Smooth muscle cell (in vitro differentiated cells): ENCODE results near the gene MIAT. TPM values are rescaled to one million over a fixed set of nuclear protein-coding genes. Genes with fewer than 3 reads are reported as not detected.

Experiments used
- DNase-seq: peaks from one replicate; lab custom pipeline; 2025; ENCODE audit not compliant: unreplicated experiment; lab: John Stamatoyannopoulos, UW
- H2AFZ ChIP-seq: fragments of 200-600 bp; sonication (generic); 2 replicates; pipeline ENCODE4 v1.6.0; 2016; ENCODE audit warnings: antibody characterized with exemption, low read depth, mild to moderate bottlenecking
- H3F3A ChIP-seq: fragments of 200-600 bp; sonication (generic); 2 replicates; pipeline ENCODE4 v1.6.0; 2017; ENCODE audit warnings: antibody characterized with exemption, low read depth
- H3K27ac ChIP-seq: fragments of 200-600 bp; sonication (generic); 2 replicates; pipeline ENCODE4 v1.5.1; 2016; ENCODE audit warnings: low read depth, mild to moderate bottlenecking
- H3K27me3 ChIP-seq: fragments of 200-600 bp; sonication (generic); 2 replicates; pipeline ENCODE4 v1.6.1; 2016; ENCODE audit warnings: low read depth, mild to moderate bottlenecking
- H3K36me3 ChIP-seq: fragments of 200-600 bp; sonication (generic); 2 replicates; pipeline ENCODE4 v1.5.1; 2016; ENCODE audit warnings: low read depth
- H3K4me1 ChIP-seq: fragments of 200-600 bp; sonication (generic); 2 replicates; pipeline ENCODE4 v1.5.1; 2016; ENCODE audit warnings: low read depth
- H3K4me2 ChIP-seq: fragments of 200-600 bp; sonication (generic); 2 replicates; pipeline ENCODE4 v1.6.0; 2016; ENCODE audit warnings: mild to moderate bottlenecking
- H3K4me3 ChIP-seq: fragments of 200-600 bp; sonication (generic); 2 replicates; pipeline ENCODE4 v1.5.1; 2016; ENCODE audit warnings: mild to moderate bottlenecking
- H3K79me2 ChIP-seq: fragments of 200-600 bp; sonication (generic); 2 replicates; pipeline ENCODE4 v1.6.0; 2016; ENCODE audit warnings: low read depth, mild to moderate bottlenecking
- H3K9ac ChIP-seq: fragments of 200-600 bp; sonication (generic); 2 replicates; pipeline ENCODE4 v1.6.0; 2016; ENCODE audit warnings: low read depth
- H3K9me3 ChIP-seq: fragments of 200-600 bp; sonication (generic); replicated peaks from 2 replicates; pipeline ENCODE4 v1.5.1; 2016; ENCODE audit warnings: low read depth
- H4K20me1 ChIP-seq: fragments of 200-600 bp; sonication (generic); 2 replicates; pipeline ENCODE4 v1.6.0; 2016; ENCODE audit warnings: low read depth
- CTCF ChIP-seq: fragments of 200-600 bp; sonication (generic); IDR thresholded peaks from 2 replicates; pipeline ENCODE4 v1.5.1; 2017; ENCODE audit warnings: borderline replicate concordance, mild to moderate bottlenecking, antibody characterized with exemption; ENCODE audit not compliant: insufficient read depth, poor library complexity, severe bottlenecking
- WGBS: methylation state at CpG from one replicate; pipeline ENCODE4 v1.1.7; 2016; ENCODE audit warnings: low lambda C conversion rate; 5-methylcytosine and 5-hydroxymethylcytosine counted together
- polyA plus RNA-seq: library from polyadenylated mRNA; unstranded; fragments of >200 nt; fragmentation: Nextera tagmentation; extraction: Ambion mirVana; gene quantifications from 2 replicates; pipeline ENCODE4 v1.2.1, GENCODE V29; 2016
- total RNA-seq: library from RNA; depleted of rRNA; stranded (reverse); fragments of >200 nt; gene quantifications from 2 replicates; pipeline ENCODE4 v1.2.3, GENCODE V29; 2014

MIAT gene
- total and polyA plus RNA-seq, 2 experiments from 2014 or later: 0.16 to 7.0 TPM

GRCh38 chr22:26620197-26620596 is 37.2 kb upstream of the MIAT start:
- H3K36me3 ChIP-seq: no peaks in the 10 kb centered on the region
- WGBS: 92% methylated on average over 2 of the region's 2 CpGs
- H3K4me3 ChIP-seq: no peak overlapping the region
- peaks cover 24% of the 10 kb centered on the region for H3K4me1 ChIP-seq
- H3K9me3 ChIP-seq: no peaks in the 10 kb centered on the region
- no peak overlapping the region for H3K27ac ChIP-seq
- H3K79me2 ChIP-seq: no peaks in the 10 kb centered on the region
- no peak for TF ChIP-seq CTCF
- H3K4me2 ChIP-seq: no peak overlapping the region
- H3K9ac ChIP-seq: no peak overlapping the region
- H3F3A ChIP-seq: no peaks in the 10 kb centered on the region
- H3K27me3 ChIP-seq: no peaks in the 10 kb centered on the region
- H2AFZ ChIP-seq: no peak overlapping the region
- DNase-seq: no peak
- H4K20me1 ChIP-seq: no peaks in the 10 kb centered on the region

- Histone ChIP-seq H3K9ac (no peak within 1 kb of the TSS), H3K4me1 (peaks cover 18% of the 10 kb centered on the region), H3K4me2 (no peak within 1 kb of the TSS), H3K79me2 (no peaks in the 10 kb centered on the region), H4K20me1 (no peaks in the 10 kb centered on the region), H3K9me3 (no peaks in the 10 kb centered on the region), H3K36me3 (no peaks in the 10 kb centered on the region), H2AFZ (no peak within 1 kb of the TSS), H3F3A (no peaks in the 10 kb centered on the region), H3K27me3 (no peaks in the 10 kb centered on the region), H3K27ac (no peak within 1 kb of the TSS), H3K4me3 (no peak within 1 kb of the TSS)
- WGBS: 70% methylated on average over 7 of the region's 7 CpGs
- no peak for TF ChIP-seq CTCF
- no peak for DNase-seq
Measured at GRCh38 chr22:26621663-26622062, 35.7 kb upstream of the MIAT start, which contains the start of gene CRYBA4. Gene CRYBA4 (plus strand): TSS chr22:26621963. CDS start chr22:26622597, 634 bp downstream.

- no peak for DNase-seq
- no peaks in the 10 kb centered on the region for H3K27me3 ChIP-seq
- TF ChIP-seq CTCF: no peak
- H3K4me3 ChIP-seq: no peak overlapping the region
- H3K4me1 ChIP-seq: peaks cover 3% of the 10 kb centered on the region
- no peak overlapping the region for H3K27ac ChIP-seq
- no peaks in the 10 kb centered on the region for H3F3A ChIP-seq
- no peak overlapping the region for H3K4me2 ChIP-seq
- H4K20me1 ChIP-seq: no peaks in the 10 kb centered on the region
- no peak overlapping the region for H3K9ac ChIP-seq
- H3K79me2 ChIP-seq: no peaks in the 10 kb centered on the region
- no peak overlapping the region for H2AFZ ChIP-seq
- no peaks in the 10 kb centered on the region for H3K9me3 ChIP-seq
- H3K36me3 ChIP-seq: no peaks in the 10 kb centered on the region
- WGBS: 100% methylated on average over 1 of the region's 1 CpG
Measured at GRCh38 chr22:26623984-26624383, 33.4 kb upstream of the MIAT start.

- no peak for TF ChIP-seq CTCF
- no peak overlapping the region for H2AFZ ChIP-seq
- H3K79me2 ChIP-seq: no peaks in the 10 kb centered on the region
- no peak overlapping the region for H3K4me2 ChIP-seq
- no peaks in the 10 kb centered on the region for H3K36me3 ChIP-seq
- H3K27me3 ChIP-seq: no peaks in the 10 kb centered on the region
- no peaks in the 10 kb centered on the region for H4K20me1 ChIP-seq
- WGBS: 87% methylated on average over 12 of the region's 12 CpGs
- no peak overlapping the region for H3K4me3 ChIP-seq
- no peak overlapping the region for H3K27ac ChIP-seq
- H3K9ac ChIP-seq: no peak overlapping the region
- H3K4me1 ChIP-seq: peaks cover 3% of the 10 kb centered on the region
- H3F3A ChIP-seq: no peaks in the 10 kb centered on the region
- DNase-seq: no peak
- no peaks in the 10 kb centered on the region for H3K9me3 ChIP-seq
Measured at GRCh38 chr22:26624803-26625202, 32.6 kb upstream of the MIAT start.
